HFFc6 (cell line): ENCODE results near the gene KCNAB3. TPM values are rescaled to one million over a fixed set of nuclear protein-coding genes. Genes with fewer than 3 reads are reported as not detected.

Experiments
- DNase-seq: peaks from one replicate; pipeline ENCODE4 v3.0.0-alpha.2; 2018
- H3K27ac Mint-ChIP-seq: 2 replicates; pipeline ENCODE4 v1.8.0; 2020; ENCODE audit warnings: mild to moderate bottlenecking, mixed read lengths
- H3K27me3 Mint-ChIP-seq: 2 replicates; pipeline ENCODE4 v1.8.0; 2021; ENCODE audit warnings: mild to moderate bottlenecking, moderate library complexity, mixed read lengths; ENCODE audit not compliant: insufficient read depth
- H3K36me3 Mint-ChIP-seq: 2 replicates; pipeline ENCODE4 v1.8.0; 2021; ENCODE audit warnings: low read depth, mixed read lengths
- H3K4me1 Mint-ChIP-seq: 2 replicates; pipeline ENCODE4 v1.8.0; 2020; ENCODE audit warnings: low read depth, mixed read lengths
- H3K4me3 Mint-ChIP-seq: 2 replicates; pipeline ENCODE4 v1.8.0; 2020; ENCODE audit warnings: mild to moderate bottlenecking, moderate library complexity, mixed read lengths
- H3K9me3 Mint-ChIP-seq: 2 replicates; pipeline ENCODE4 v1.8.0; 2020; ENCODE audit warnings: mild to moderate bottlenecking, mixed read lengths
- CTCF ChIP-seq: fragments of 200-600 bp; sonication (generic); IDR thresholded peaks from 2 replicates; pipeline ENCODE4 v1.5.0; 2021; ENCODE audit warnings: antibody characterized with exemption, mild to moderate bottlenecking
- total RNA-seq, 6 experiments: library from RNA; stranded (reverse); fragmentation: NEBNext Ultra II Directional; extraction: Animal tissue kit (Norgen Biotek cat#: 25700); gene quantifications; 2 replicates in 1 of 6; 3 replicates in 5 of 6; pipeline ENCODE4 v1.2.3, GENCODE V29; 2021

KCNAB3 gene
- total RNA-seq, 6 experiments from 2014 or later: 1.5 to 3.0 (median 2.3) TPM

GRCh38 chr17:7930841-7931631 is 1.4 kb upstream of the KCNAB3 start:
- Mint-ChIP-seq H3K27ac (peak overlapping the region; percentile 45), H3K4me3 (peak overlapping the region; percentile 95), H3K36me3 (peaks cover 23% of the 10 kb centered on the region), H3K9me3 (no peaks in the 10 kb centered on the region), H3K4me1 (peaks cover 46% of the 10 kb centered on the region), H3K27me3 (peaks cover 2% of the 10 kb centered on the region; the same call in 1 of the 2 replicates)
- no peak for TF ChIP-seq CTCF
- DNase-seq: no peak

- Mint-ChIP-seq H3K36me3 (peaks cover 6% of the 10 kb centered on the region; the same call in 1 of the 2 replicates), H3K4me1 (peaks cover 20% of the 10 kb centered on the region), H3K27ac (no peak overlapping the region), H3K27me3 (peaks cover 2% of the 10 kb centered on the region; the same call in 1 of the 2 replicates), H3K9me3 (no peaks in the 10 kb centered on the region), H3K4me3 (no peak overlapping the region)
- no peak for DNase-seq
- TF ChIP-seq CTCF: no peak
Observed at GRCh38 chr17:7927596-7927995, 2.1 kb downstream of the KCNAB3 start.

GRCh38 chr17:7922845-7923628 is 6.6 kb downstream of the KCNAB3 start:
- Mint-ChIP-seq H3K9me3 (no peaks in the 10 kb centered on the region), H3K27me3 (peaks cover 3% of the 10 kb centered on the region), H3K27ac (peak overlapping the region; percentile 71), H3K4me1 (peaks cover 6% of the 10 kb centered on the region), H3K36me3 (no peaks in the 10 kb centered on the region), H3K4me3 (peak overlapping the region; percentile 83)
- TF ChIP-seq CTCF: no peak
- DNase-seq: peak; percentile 41

- Mint-ChIP-seq H3K36me3 (no peaks in the 10 kb centered on the region), H3K27ac (peak overlapping the region; percentile 71), H3K4me1 (peaks cover 6% of the 10 kb centered on the region), H3K9me3 (no peaks in the 10 kb centered on the region), H3K27me3 (peaks cover 3% of the 10 kb centered on the region), H3K4me3 (peak overlapping the region; percentile 83)
- TF ChIP-seq CTCF: no peak
- DNase-seq: no peak
Observed at GRCh38 chr17:7922269-7922844, 7.3 kb downstream of the KCNAB3 start.

- peak; percentile 61 for DNase-seq
- Mint-ChIP-seq H3K9me3 (no peaks in the 10 kb centered on the region), H3K27ac (peak overlapping the region; percentile 96), H3K27me3 (peaks cover 6% of the 10 kb centered on the region), H3K36me3 (no peaks in the 10 kb centered on the region), H3K4me1 (peaks cover 32% of the 10 kb centered on the region), H3K4me3 (peak overlapping the region; percentile 81)
- TF ChIP-seq CTCF: no peak
Observed at GRCh38 chr17:7916808-7917207, 12.8 kb downstream of the KCNAB3 start.
